NOMO-1 (cell line): ENCODE results near the gene TESK1.

Source experiments
- DNase-seq, 2 experiments: peaks; one replicate each; lab custom pipeline; 2025; ENCODE audit not compliant: unreplicated experiment in 2 of 2; lab: John Stamatoyannopoulos, UW

TESK1 gene

GRCh38 chr9:35604578-35605350, at the start of gene TESK1:
TSS of gene TESK1 (plus strand) at chr9:35605262. CDS start at chr9:35605620, 358 bp downstream.
- DNase-seq: peak; percentile 58 to 78

- DNase-seq: no peak
These were observed 49.2 kb upstream of the TESK1 start for GRCh38 chr9:35555881-35556280.

GRCh38 chr9:35556776-35557175, 48.3 kb upstream of the TESK1 start:
- DNase-seq: no peak

- no peak for DNase-seq
These were observed 47.7 kb upstream of the TESK1 start for GRCh38 chr9:35557320-35557719.

- DNase-seq: no peak
These were observed 46.9 kb upstream of the TESK1 start for GRCh38 chr9:35558185-35558584.

- DNase-seq: no peak
These were observed 45.1 kb upstream of the TESK1 start for GRCh38 chr9:35559792-35560530.

GRCh38 chr9:35560625-35561337, 44.3 kb upstream of the TESK1 start:
- no peak for DNase-seq

- no peak for DNase-seq
These were observed 43.4 kb upstream of the TESK1 start for GRCh38 chr9:35561468-35562261.

GRCh38 chr9:35562895-35563780, 41.9 kb upstream of the TESK1 start:
- DNase-seq: no peak

- no peak for DNase-seq
These were observed 41.3 kb upstream of the TESK1 start for GRCh38 chr9:35563791-35564197.

GRCh38 chr9:35564658-35565061, 40.4 kb upstream of the TESK1 start:
- no peak for DNase-seq

GRCh38 chr9:35566417-35566816, 38.6 kb upstream of the TESK1 start:
- DNase-seq: no peak

GRCh38 chr9:35568196-35568595, 36.9 kb upstream of the TESK1 start:
- no peak for DNase-seq

GRCh38 chr9:35569206-35569605, 35.9 kb upstream of the TESK1 start:
- peak in 1 of 2 experiments; percentile 57 for DNase-seq

- DNase-seq: no peak
These were observed 34.2 kb upstream of the TESK1 start for GRCh38 chr9:35570709-35571504.

- no peak for DNase-seq
These were observed 30.4 kb upstream of the TESK1 start for GRCh38 chr9:35574578-35575122.

- DNase-seq: no peak
These were observed 29.6 kb upstream of the TESK1 start for GRCh38 chr9:35575478-35575877.

- DNase-seq: no peak
These were observed 27.6 kb upstream of the TESK1 start for GRCh38 chr9:35577486-35577885.

- no peak for DNase-seq
These were observed 25.9 kb upstream of the TESK1 start for GRCh38 chr9:35579130-35579529.
